Mammary epithelial cell (primary cell): Measurements from ENCODE around the gene TH.

Experiments
- EZH2 ChIP-seq: IDR thresholded peaks from 2 replicates; pipeline ENCODE4 v1.6.1; 2012; ENCODE audit warnings: low read length, inconsistent platforms, borderline replicate concordance
- TF ChIP-seq, protein P1 (sequence below), 2 donors: IDR thresholded peaks in 1 of 2; conservative IDR thresholded peaks in 1 of 2; 2 replicates each; pipeline ENCODE4 v1.5.1; 2011 to 2012; ENCODE audit warnings: inconsistent platforms in 2 of 2, low read length in 2 of 2, mild to moderate bottlenecking in 2 of 2, control low read depth in 1 of 2, low read depth in 1 of 2; ENCODE audit not compliant: insufficient read depth in 1 of 2; ENCODE audit errors: extremely low read depth in 1 of 2

DNA sequence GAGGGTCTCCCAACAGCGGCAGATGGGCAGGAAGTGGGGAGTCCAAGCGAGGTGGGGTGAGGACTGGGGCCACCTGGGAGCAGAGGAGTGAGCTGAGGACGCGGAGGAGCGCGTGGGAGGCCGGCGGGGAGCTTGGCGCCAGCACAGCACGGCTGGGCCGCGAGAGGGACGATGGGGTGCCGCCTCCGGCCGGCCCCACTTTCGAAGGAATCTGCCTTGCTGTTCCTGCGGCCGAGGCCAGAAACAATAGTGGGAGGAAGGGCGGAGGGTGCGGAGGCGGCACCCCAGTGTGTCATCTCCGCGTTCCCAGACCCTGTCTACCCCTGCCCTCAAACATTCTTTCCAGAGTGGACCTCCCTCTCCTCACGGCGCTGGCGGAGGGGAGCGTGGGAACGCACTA, 16.1 kb downstream of the TH start:
- TF ChIP-seq, protein P1, sequence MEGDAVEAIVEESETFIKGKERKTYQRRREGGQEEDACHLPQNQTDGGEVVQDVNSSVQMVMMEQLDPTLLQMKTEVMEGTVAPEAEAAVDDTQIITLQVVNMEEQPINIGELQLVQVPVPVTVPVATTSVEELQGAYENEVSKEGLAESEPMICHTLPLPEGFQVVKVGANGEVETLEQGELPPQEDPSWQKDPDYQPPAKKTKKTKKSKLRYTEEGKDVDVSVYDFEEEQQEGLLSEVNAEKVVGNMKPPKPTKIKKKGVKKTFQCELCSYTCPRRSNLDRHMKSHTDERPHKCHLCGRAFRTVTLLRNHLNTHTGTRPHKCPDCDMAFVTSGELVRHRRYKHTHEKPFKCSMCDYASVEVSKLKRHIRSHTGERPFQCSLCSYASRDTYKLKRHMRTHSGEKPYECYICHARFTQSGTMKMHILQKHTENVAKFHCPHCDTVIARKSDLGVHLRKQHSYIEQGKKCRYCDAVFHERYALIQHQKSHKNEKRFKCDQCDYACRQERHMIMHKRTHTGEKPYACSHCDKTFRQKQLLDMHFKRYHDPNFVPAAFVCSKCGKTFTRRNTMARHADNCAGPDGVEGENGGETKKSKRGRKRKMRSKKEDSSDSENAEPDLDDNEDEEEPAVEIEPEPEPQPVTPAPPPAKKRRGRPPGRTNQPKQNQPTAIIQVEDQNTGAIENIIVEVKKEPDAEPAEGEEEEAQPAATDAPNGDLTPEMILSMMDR (conservative IDR thresholded peaks at IDR 0.05 in 1 of 2, IDR thresholded peaks at IDR 0.05 in 1 of 2; ENCODE audit: extremely low read depth in 1 of 2, insufficient read depth in 1 of 2, low read depth in 1 of 2, low read length in 2 of 2): no peak
- no peak for TF ChIP-seq EZH2
